Transverse colon (tissue), 3 donors: ENCODE results near the gene CRELD2.

ENCODE experiments used
- EP300 ChIP-seq: sonication (generic); formaldehyde crosslinking; IDR thresholded peaks from one replicate; pipeline ENCODE4 v1.6.1; 2017; ENCODE audit warnings: antibody characterized with exemption, low read depth
- POLR2AphosphoS5 ChIP-seq, 3 donors: sonication (generic); formaldehyde crosslinking; IDR thresholded peaks; one replicate each; pipeline ENCODE4 v1.6.1; 2016; ENCODE audit warnings: antibody characterized with exemption in 3 of 3

GRCh38 chr22:49887064-49887451 is 31.4 kb upstream of the CRELD2 start:
- TF ChIP-seq POLR2AphosphoS5 (IDR thresholded peaks at IDR 0.05), result no peak
- no peak for TF ChIP-seq EP300
